ENCODE results near the gene GCA. TPM values are rescaled to one million over a fixed set of nuclear protein-coding genes. Genes with fewer than 3 reads are reported as not detected.

The GCA gene
- 3.5 to 10.1 TPM (median 6.1 TPM) in 5 replicates for total RNA-seq (2022; extraction: Qiagen RNA extraction; ENCODE audit: low read depth)

GRCh38 chr2:162343824-162344616, at the start of gene GCA:
Gene GCA (plus strand): TSS chr2:162344132. CDS start chr2:162344249, 117 bp downstream.

GRCh38 chr2:162318328-162319180, 25.4 kb upstream of the GCA start, which contains the start of gene IFIH1:
Gene IFIH1 (minus strand): TSS chr2:162318684. CDS start chr2:162318307, 377 bp downstream.

Other genes with a start within 250 kb of the GCA start
- gene GCG, start 191.9 kb upstream of the GCA start, total RNA-seq (2022; extraction: Qiagen RNA extraction; ENCODE audit: low read depth): not detected in 5 replicates
- gene FAP, start 100.7 kb upstream of the GCA start, total RNA-seq (2022; extraction: Qiagen RNA extraction; ENCODE audit: low read depth): 0.12 TPM in 1 of 5 replicates, not detected in the others
- 0.95 to 1.9 TPM (median 1.3 TPM) in 5 replicates for gene IFIH1, start 25.4 kb upstream of the GCA start, total RNA-seq (2022; extraction: Qiagen RNA extraction; ENCODE audit: low read depth)

All from A549 treated with CpdA at 1 μM for 4 hours (cell line).